22Rv1 (cell line): ENCODE measurements around the gene ARID3A.
A peak's percentile ranks its signal among the peaks of the same experiment; 100 is the strongest.

Source experiments
- H3K27ac ChIP-seq: fragments of 450-650 bp; 2 replicates; pipeline ENCODE4 v1.5.1; 2017
- ZFX ChIP-seq: fragments of 450-650 bp; IDR thresholded peaks from 2 replicates; pipeline ENCODE4 v1.6.1; 2017; ENCODE audit warnings: antibody characterized with exemption, borderline replicate concordance
- TF ChIP-seq, protein P1 (sequence below): fragments of 450-650 bp; IDR thresholded peaks from 2 replicates; pipeline ENCODE4 v1.5.1; 2017; ENCODE audit warnings: mild to moderate bottlenecking

The ARID3A gene

DNA sequence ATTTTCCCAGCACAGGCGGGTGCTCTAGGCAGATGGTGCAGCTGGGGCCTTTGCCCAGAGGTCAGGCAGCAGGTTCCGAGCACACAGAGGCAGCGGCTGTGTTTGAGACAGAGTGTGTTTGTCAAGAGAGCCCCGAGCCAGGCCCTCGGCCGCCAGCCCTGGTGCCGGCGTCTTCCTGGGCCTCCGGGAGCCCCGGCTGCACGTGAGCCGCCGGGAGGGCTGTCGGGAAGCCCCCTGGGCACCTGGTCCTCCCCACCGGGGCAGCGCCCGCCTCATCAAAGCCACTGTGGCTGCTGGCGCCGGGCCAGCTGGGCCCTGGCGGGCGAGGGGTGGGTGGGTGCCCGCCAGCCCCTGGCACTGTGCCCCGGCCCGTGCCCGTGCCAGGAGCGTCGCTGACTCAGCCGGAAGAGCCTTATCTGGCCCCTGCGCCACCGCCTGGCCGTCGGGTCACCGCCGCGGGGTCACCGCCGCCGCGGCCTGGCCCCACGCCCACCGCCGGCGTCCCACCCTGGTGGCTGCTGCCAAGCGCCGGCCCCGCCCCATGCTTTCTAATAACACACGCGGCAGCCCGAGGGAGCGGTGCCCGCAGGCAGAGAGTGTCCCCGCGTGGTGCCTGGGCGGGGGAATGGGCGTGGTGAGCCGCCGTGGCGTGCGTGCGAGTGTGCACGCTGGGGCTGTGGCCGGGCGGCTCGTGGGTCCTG is 14.9 kb downstream of the ARID3A start:
- H3K27ac ChIP-seq = peak overlapping the region; percentile 46
- TF ChIP-seq, protein P1, sequence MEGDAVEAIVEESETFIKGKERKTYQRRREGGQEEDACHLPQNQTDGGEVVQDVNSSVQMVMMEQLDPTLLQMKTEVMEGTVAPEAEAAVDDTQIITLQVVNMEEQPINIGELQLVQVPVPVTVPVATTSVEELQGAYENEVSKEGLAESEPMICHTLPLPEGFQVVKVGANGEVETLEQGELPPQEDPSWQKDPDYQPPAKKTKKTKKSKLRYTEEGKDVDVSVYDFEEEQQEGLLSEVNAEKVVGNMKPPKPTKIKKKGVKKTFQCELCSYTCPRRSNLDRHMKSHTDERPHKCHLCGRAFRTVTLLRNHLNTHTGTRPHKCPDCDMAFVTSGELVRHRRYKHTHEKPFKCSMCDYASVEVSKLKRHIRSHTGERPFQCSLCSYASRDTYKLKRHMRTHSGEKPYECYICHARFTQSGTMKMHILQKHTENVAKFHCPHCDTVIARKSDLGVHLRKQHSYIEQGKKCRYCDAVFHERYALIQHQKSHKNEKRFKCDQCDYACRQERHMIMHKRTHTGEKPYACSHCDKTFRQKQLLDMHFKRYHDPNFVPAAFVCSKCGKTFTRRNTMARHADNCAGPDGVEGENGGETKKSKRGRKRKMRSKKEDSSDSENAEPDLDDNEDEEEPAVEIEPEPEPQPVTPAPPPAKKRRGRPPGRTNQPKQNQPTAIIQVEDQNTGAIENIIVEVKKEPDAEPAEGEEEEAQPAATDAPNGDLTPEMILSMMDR = peak; percentile 28; the same call in 1 of the 2 replicates
- no peak for TF ChIP-seq ZFX

DNA sequence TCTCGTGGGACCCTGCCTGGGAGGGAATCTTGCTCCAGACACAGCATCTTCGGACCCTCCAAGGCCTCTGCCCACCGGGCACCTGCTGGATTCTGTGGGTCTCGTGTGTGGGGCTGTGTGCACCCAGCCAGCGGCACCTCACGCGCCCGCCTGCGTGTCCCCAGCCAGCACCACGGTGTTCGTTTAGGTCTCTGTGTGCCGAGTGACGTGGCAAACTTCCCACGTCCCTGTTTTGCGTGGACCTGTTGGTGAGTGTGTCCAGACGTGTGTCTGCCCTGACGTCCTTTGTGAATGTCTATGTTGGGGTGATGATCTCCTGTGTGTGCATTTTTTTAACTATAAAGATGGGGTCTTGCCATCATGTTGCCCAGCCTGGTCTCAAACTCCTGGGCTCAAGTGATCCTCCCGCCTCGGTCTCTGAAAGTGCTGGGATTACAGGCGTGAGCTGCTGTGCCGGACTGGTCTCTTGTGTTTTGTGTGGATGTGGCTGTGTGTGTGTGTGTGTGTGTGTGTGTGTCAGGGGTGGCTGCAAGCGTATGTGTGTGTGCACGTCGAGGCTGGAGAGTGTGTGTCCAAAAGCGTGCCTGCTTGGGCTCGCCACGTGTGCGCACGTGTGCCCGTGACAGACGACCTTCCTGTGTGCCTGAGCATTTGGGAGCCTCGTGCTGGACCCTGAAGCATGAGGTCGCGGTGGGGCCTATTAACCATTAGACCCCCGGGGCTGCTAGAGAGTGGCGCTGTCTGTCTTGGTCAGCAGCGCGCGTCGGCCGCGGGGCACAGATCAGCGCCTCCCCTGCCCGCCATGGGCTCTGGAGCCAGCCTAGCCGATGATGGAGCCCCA is 15.7 kb downstream of the ARID3A start:
- H3K27ac ChIP-seq = no peak overlapping the region
- TF ChIP-seq, protein P1 = no peak
- no peak for TF ChIP-seq ZFX

DNA sequence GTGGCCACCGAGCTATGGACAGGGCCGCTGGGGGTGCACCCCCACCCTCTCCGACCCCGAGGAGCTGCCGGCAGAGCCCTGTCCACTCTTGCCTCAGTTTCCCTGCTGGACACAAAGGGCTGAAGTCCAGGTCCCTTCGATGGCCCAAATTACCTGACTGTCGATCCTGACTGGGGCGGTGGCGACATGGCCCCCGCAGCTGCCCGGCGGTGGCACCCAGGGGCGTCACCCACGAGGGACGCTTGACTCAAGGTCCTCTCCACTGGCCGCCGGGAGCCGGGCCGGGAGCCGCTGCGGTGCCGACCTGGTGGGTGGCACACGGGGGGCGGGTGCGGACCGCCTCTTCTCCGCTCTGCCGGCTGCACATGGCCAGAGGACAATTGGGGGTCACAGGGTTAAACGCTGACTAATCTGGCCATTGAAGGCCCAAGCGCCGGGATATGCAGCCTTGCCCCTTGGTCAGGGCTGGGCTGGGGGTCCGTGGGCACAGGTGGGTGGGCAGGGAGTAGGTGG is 16.4 kb downstream of the ARID3A start:
- no peak overlapping the region for H3K27ac ChIP-seq
- TF ChIP-seq ZFX = no peak
- TF ChIP-seq, protein P1 = no peak

DNA sequence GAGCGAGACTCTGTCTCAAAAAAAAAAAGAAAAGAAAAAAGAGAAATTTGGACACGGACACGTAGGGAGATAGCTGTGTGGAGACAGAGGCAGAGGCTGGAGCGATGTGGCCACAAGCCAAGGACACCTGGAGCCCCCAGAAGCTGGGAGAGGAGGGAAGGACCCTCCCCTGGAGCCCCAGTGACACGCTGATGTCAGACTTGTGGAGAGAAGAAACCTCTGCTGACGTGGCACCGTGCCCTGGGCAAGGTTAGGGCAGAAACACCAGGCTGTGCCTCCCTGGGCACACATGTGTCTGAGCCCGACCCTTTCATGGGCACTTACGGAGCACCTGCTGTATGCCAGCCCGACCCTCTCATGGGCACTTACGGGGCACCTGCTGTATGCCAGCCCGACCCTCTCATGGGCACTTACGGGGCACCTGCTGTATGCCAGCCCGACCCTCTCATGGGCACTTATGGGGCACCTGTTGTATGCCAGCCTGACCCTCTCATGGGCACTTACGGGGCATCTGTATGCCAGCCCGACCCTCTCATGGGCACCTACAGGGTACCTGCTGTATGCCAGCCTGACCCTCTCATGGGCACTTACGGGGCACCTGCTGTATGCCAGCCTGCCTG is 17.8 kb downstream of the ARID3A start:
- TF ChIP-seq ZFX = no peak
- TF ChIP-seq, protein P1 = no peak
- H3K27ac ChIP-seq = no peak overlapping the region

DNA sequence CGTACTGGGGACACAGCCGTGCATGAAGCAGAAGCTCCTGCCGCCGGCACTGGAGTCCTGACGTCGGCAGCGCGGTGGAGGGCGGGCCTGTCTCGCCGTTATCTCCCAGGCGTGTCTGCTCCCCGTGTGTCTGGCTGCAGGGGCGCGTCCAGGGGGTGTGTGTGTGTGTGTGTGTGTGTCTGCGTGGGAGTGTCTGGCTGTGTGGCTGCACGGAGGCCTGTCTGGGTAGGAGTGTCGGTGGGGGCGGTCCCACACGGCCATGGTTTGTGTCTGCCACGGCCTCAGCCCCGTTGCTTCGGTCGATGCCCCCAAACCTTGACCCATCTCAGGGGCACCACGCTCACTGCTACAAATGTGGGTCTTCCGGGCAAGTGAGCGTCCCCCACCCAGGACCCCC is 18.3 kb downstream of the ARID3A start:
- H3K27ac ChIP-seq = no peak overlapping the region
- TF ChIP-seq, protein P1 = no peak
- TF ChIP-seq ZFX = no peak

DNA sequence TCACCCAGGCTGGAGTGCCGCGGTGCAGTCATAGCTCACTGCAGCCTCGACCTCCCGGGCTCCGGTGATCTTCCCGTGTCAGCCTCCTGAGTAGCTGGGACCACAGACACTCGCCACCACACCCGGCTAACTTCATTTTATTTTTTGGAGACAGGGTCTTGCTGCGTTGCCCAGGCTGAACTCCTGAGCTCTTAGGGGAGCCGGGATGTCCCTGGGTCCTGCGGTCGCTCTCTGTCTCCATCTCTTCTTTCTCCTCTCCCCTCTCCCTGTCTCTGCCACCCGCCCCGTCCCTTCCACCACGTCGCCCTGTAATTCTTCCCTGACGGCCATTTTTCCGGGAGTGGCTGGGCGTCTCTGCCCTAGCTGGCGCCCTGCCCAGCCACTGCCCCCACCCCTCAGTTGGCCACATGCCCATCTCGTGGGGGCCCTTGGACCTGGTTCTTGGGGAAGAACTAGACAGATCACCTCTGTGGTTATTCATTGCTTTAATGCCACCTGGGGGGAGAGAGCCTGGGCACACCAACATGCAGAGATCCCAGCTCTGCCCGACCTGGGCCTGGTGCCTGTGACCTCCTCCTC is 18.9 kb downstream of the ARID3A start:
- TF ChIP-seq, protein P1 = no peak
- TF ChIP-seq ZFX = no peak
- H3K27ac ChIP-seq = no peak overlapping the region
